H1 (cell line): ENCODE data around the gene NABP1. TPM values are rescaled to one million over a fixed set of nuclear protein-coding genes. Genes with fewer than 3 reads are reported as not detected.

Experiments
- CTCF ChIA-PET: fragments of 300-600 bp; sonication (Branson Sonifier 250); formaldehyde crosslinking; loops from one replicate; lab custom pipeline; 2021; ENCODE audit not compliant: partially characterized antibody; lab: Charles Lee
- POLR2A ChIA-PET: fragments of 300-600 bp; sonication (Branson Sonifier 250); formaldehyde crosslinking; loops from one replicate; lab custom pipeline; 2021; ENCODE audit warnings: inconsistent platforms; ENCODE audit not compliant: partially characterized antibody; lab: Charles Lee
- DNase-seq, 2 experiments: peaks; one replicate each; pipeline versions ENCODE4 v3.0.0 to v3.0.0-alpha.2; 2010 to 2022; ENCODE audit warnings: low spot score in 2 of 2, low read depth in 1 of 2, mixed read lengths in 1 of 2
- FAIRE-seq: peaks from 2 replicates; lab custom pipeline; 2011; peaks lifted over from hg19 to GRCh38; lab: Jason Lieb, UNC
- H2AFZ ChIP-seq: 2 replicates; pipeline ENCODE4 v1.8.1; 2012; ENCODE audit warnings: low read length, inconsistent platforms
- H2AK5ac ChIP-seq: 2 replicates; pipeline ENCODE4 v1.6.1; 2013; ENCODE audit warnings: low read depth, low read length
- H2BK120ac ChIP-seq: replicated peaks from 2 replicates; pipeline ENCODE3; 2013; ENCODE audit warnings: low read depth, low read length, inconsistent platforms
- H2BK12ac ChIP-seq: 2 replicates; pipeline ENCODE4 v1.6.1; 2013; ENCODE audit warnings: low read depth, low read length
- H2BK15ac ChIP-seq: 2 replicates; pipeline ENCODE4 v1.6.1; 2013; ENCODE audit warnings: low read length
- H2BK20ac ChIP-seq: 2 replicates; pipeline ENCODE4 v1.6.1; 2013; ENCODE audit warnings: low read length
- H2BK5ac ChIP-seq: 2 replicates; pipeline ENCODE4 v1.6.1; 2013; ENCODE audit warnings: low read depth, low read length
- H3K14ac ChIP-seq: 2 replicates; pipeline ENCODE4 v1.6.1; 2013; ENCODE audit warnings: inconsistent platforms; ENCODE audit not compliant: insufficient read length
- H3K18ac ChIP-seq: 2 replicates; pipeline ENCODE4 v1.6.1; 2013; ENCODE audit warnings: low read length; ENCODE audit errors: extremely low read depth
- H3K23ac ChIP-seq: 2 replicates; pipeline ENCODE4 v1.6.1; 2013; ENCODE audit warnings: inconsistent platforms; ENCODE audit not compliant: insufficient read length
- H3K23me2 ChIP-seq: 2 replicates; pipeline ENCODE4 v1.6.1; 2013; ENCODE audit warnings: low read depth, low read length
- H3K27ac ChIP-seq: 2 replicates; pipeline ENCODE4 v1.6.1; 2011; ENCODE audit warnings: low read depth, low read length, inconsistent platforms
- H3K27me3 ChIP-seq, 4 experiments: replicated peaks in 1 of 4; 1 replicate in 1 of 4; 2 replicates in 3 of 4; pipeline versions ENCODE4 v1.6.1 to v1.8.1; 2011 to 2013; ENCODE audit warnings: low read length in 3 of 4, mild to moderate bottlenecking in 3 of 4, inconsistent platforms in 2 of 4, mixed read lengths in 2 of 4, moderate library complexity in 1 of 4; ENCODE audit not compliant: control insufficient read depth in 3 of 4, insufficient read depth in 3 of 4; ENCODE audit errors: extremely low read depth in 1 of 4
- H3K36me3 ChIP-seq, 4 experiments: 2 replicates each; pipeline versions ENCODE4 v1.6.1 to v1.8.1; 2011 to 2013; ENCODE audit warnings: mild to moderate bottlenecking in 4 of 4, low read length in 3 of 4, moderate library complexity in 2 of 4, control low read depth in 1 of 4, inconsistent platforms in 1 of 4; ENCODE audit not compliant: insufficient read depth in 4 of 4, control insufficient read depth in 2 of 4
- H3K4ac ChIP-seq: replicated peaks from 2 replicates; pipeline ENCODE3; 2013; ENCODE audit warnings: low read length, low read depth, mixed read lengths, inconsistent platforms; ENCODE audit not compliant: insufficient read length
- H3K4me1 ChIP-seq, 4 experiments: replicated peaks in 1 of 4; 1 replicate in 1 of 4; 2 replicates in 3 of 4; pipeline versions ENCODE4 v1.6.1 to v1.8.1; 2011 to 2013; ENCODE audit warnings: low read length in 3 of 4, inconsistent platforms in 2 of 4, mixed read lengths in 1 of 4; ENCODE audit not compliant: insufficient read depth in 4 of 4, control insufficient read depth in 3 of 4
- H3K4me2 ChIP-seq, 2 experiments: 2 replicates each; pipeline versions ENCODE4 v1.6.1 to v1.8.1; 2011 to 2013; ENCODE audit warnings: low read depth in 2 of 2, low read length in 2 of 2, control low read depth in 1 of 2, inconsistent platforms in 1 of 2, mild to moderate bottlenecking in 1 of 2; ENCODE audit not compliant: insufficient read depth in 1 of 2
- H3K4me3 ChIP-seq, 4 experiments: fragments of 200-600, 300-600 bp in 1 of 4; sonication (generic), shearing (Covaris generic), sonication (Bioruptor Twin) in 1 of 4; 2 replicates each; pipeline versions ENCODE4 v1.5.1 to v1.8.1; 2011 to 2016; ENCODE audit warnings: low read length in 4 of 4, low read depth in 3 of 4, control low read depth in 2 of 4, inconsistent platforms in 2 of 4, mild to moderate bottlenecking in 2 of 4, mixed read lengths in 1 of 4, moderate library complexity in 1 of 4; ENCODE audit not compliant: insufficient read depth in 2 of 4; ENCODE audit errors: extremely low read depth in 1 of 4
- H3K56ac ChIP-seq: replicated peaks from 2 replicates; pipeline ENCODE3; 2013; ENCODE audit warnings: low read depth, mild to moderate bottlenecking, mixed read lengths, low read length, inconsistent platforms; ENCODE audit not compliant: insufficient read length
- H3K79me1 ChIP-seq: 2 replicates; pipeline ENCODE4 v1.6.1; 2013; ENCODE audit warnings: low read depth, low read length, control low read depth
- H3K79me2 ChIP-seq, 2 experiments: 2 replicates each; pipeline versions ENCODE4 v1.6.1 to v1.8.1; 2012 to 2013; ENCODE audit warnings: low read length in 2 of 2, mild to moderate bottlenecking in 2 of 2, inconsistent platforms in 1 of 2; ENCODE audit not compliant: insufficient read depth in 2 of 2, control insufficient read depth in 1 of 2
- H3K9ac ChIP-seq, 4 experiments: replicated peaks in 1 of 4; 1 replicate in 1 of 4; 2 replicates in 3 of 4; pipeline versions ENCODE4 v1.6.1 to v1.8.1; 2011 to 2013; ENCODE audit warnings: low read depth in 3 of 4, low read length in 3 of 4, control low read depth in 2 of 4, mild to moderate bottlenecking in 2 of 4, moderate library complexity in 2 of 4, inconsistent platforms in 1 of 4; ENCODE audit errors: extremely low read depth in 1 of 4
- H3K9me3 ChIP-seq, 2 experiments: 2 replicates each; pipeline versions ENCODE4 v1.6.1 to v1.8.1; 2012 to 2013; ENCODE audit warnings: mild to moderate bottlenecking in 2 of 2, moderate library complexity in 2 of 2, control low read depth in 1 of 2, inconsistent platforms in 1 of 2, low read depth in 1 of 2, low read length in 1 of 2, mixed read lengths in 1 of 2; ENCODE audit not compliant: insufficient read depth in 2 of 2
- H4K20me1 ChIP-seq, 2 experiments: replicated peaks in 1 of 2; 2 replicates each; pipeline versions ENCODE3 to v1.8.1; 2011 to 2013; ENCODE audit warnings: inconsistent platforms in 2 of 2, low read length in 2 of 2, mild to moderate bottlenecking in 1 of 2; ENCODE audit not compliant: insufficient read depth in 2 of 2, control insufficient read depth in 1 of 2
- H4K5ac ChIP-seq: 2 replicates; pipeline ENCODE4 v1.6.1; 2013; ENCODE audit warnings: low read length, low read depth, mixed read lengths, inconsistent platforms; ENCODE audit not compliant: insufficient read length
- H4K8ac ChIP-seq: 2 replicates; pipeline ENCODE4 v1.8.0; 2013; ENCODE audit warnings: mild to moderate bottlenecking, moderate library complexity, low read length, inconsistent platforms; ENCODE audit not compliant: insufficient read depth; ENCODE audit errors: extremely low read depth
- H4K91ac ChIP-seq: replicated peaks from 2 replicates; pipeline ENCODE3; 2013; ENCODE audit warnings: low read length, mixed read lengths, inconsistent platforms; ENCODE audit not compliant: insufficient read length
- SIX5 ChIP-seq: IDR thresholded peaks from 2 replicates; pipeline ENCODE4 v1.6.1; 2011; ENCODE audit warnings: mild to moderate bottlenecking, low read depth, low read length
- WGBS, 2 experiments: shearing (Covaris generic) in 1 of 2; methylation state at CpG; one replicate each; pipeline versions ENCODE4 v1.1.6 to v1.1.7; 2013 to 2015; ENCODE audit warnings: low lambda C conversion rate in 2 of 2, mixed read lengths in 2 of 2, inconsistent platforms in 1 of 2, low coverage in 1 of 2, missing lambda C conversion rate in 1 of 2; ENCODE audit not compliant: insufficient replicate concordance in 2 of 2, insufficient coverage in 1 of 2, insufficient read length in 1 of 2; ENCODE audit errors: extremely low coverage in 1 of 2, missing lambda C conversion rate in 1 of 2; 5-methylcytosine and 5-hydroxymethylcytosine counted together
- polyA plus RNA-seq, 7 experiments: library from polyadenylated mRNA; depleted of rRNA in 3 of 7; stranded (reverse) in 5 of 7; unstranded in 2 of 7; fragments of >200 nt in 5 of 7; fragments of 200-250 nt in 2 of 7; gene quantifications; 1 replicate in 5 of 7; 2 replicates in 1 of 7; 4 replicates in 1 of 7; pipeline versions ENCODE4 v1.2.1 to v1.2.3, GENCODE V29; 2011 to 2013; ENCODE audit warnings: missing spikeins in 2 of 7, mixed read lengths in 2 of 7
- total RNA-seq: library from RNA; stranded (reverse); fragmentation: NEBNext Ultra II Directional; extraction: Animal tissue kit (Norgen Biotek cat#: 25700); gene quantifications from 2 replicates; pipeline ENCODE4 v1.2.1, GENCODE V29; 2021

NABP1 gene
- total and polyA plus RNA-seq, 2 of the 8 experiments (the other 6 are each of a cell fraction or from before 2014, with no cell fraction given) = 0.63 to 4.8 TPM

DNA sequence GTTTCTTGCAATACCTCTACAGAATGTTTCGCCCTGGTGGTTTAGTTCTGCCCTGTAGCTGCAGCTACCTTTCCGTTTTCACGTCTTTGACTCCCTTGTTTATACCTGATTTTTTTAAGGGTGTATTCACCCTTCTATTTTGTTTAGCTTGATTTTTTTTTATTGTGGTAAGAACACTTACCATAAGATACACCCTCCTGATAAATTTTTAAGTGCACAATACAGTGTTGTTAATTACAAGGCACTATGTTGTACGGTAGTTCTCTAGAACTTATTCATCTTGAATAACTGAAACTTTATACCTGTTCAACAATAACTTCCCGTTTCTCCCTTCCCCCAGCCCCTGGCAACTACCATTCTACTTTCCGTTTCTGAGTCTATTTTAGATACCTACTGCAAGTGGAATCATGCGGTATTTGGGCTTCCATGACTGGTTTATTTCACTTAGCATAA, 48.9 kb upstream of the NABP1 start:
- Histone ChIP-seq H2BK15ac (no peak overlapping the region), H3K27me3 (no peaks in the 10 kb centered on the region), H4K91ac (no peak overlapping the region), H4K5ac (no peak overlapping the region), H2BK20ac (no peak overlapping the region), H3K4me3 (no peak overlapping the region), H2AFZ (no peak overlapping the region), H3K14ac (no peak overlapping the region), H3K9me3 (no peaks in the 10 kb centered on the region), H3K79me2 (no peaks in the 10 kb centered on the region), H4K8ac (no peak overlapping the region), H3K23ac (no peak overlapping the region), H3K4me1 (no peaks in the 10 kb centered on the region), H2BK120ac (no peak overlapping the region), H3K4me2 (no peak overlapping the region), H3K18ac (no peak overlapping the region), H3K56ac (no peak overlapping the region), H3K27ac (no peak overlapping the region), H3K79me1 (no peaks in the 10 kb centered on the region), H4K20me1 (no peaks in the 10 kb centered on the region), H3K4ac (no peak overlapping the region), H2BK12ac (no peak overlapping the region), H2BK5ac (no peak overlapping the region), H3K9ac (no peak overlapping the region), H2AK5ac (no peak overlapping the region), H3K23me2 (no peaks in the 10 kb centered on the region), H3K36me3 (no peaks in the 10 kb centered on the region)
- DNase-seq = no peak
- POLR2A ChIA-PET = interaction anchor here (0.7 kb wide), 1 partner anchor 614 kb away, joined by 3 read pairs; no protein-coding TSS in a partner anchor
- CTCF ChIA-PET = interaction anchor here (0.8 to 1.2 kb wide), 3 partner anchors 9 to 141 kb away, joined by 3 to 6 read pairs (median 5); no protein-coding TSS in a partner anchor
- 82% methylated on average over 7 of the region's 7 CpGs; no CpG with 5 or more reads in 1 of the 2 experiments for WGBS, 2 experiments
- no peak for FAIRE-seq
- no peak for TF ChIP-seq SIX5
